DND-41 (cell line): ENCODE data around the gene TNNC2.

Experiments used
- ATAC-seq: fragments of 200-7000 bp; cut with Tn5 transposase; 3 replicates; pipeline ENCODE4 v1.9.1; 2021; ENCODE audit warnings: low read depth; ENCODE audit not compliant: insufficient read depth
- DNase-seq: peaks from one replicate; pipeline ENCODE4 v3.0.0-alpha.2; 2020
- H2AFZ ChIP-seq: 2 replicates; pipeline ENCODE4 v1.6.0; 2012; ENCODE audit warnings: low read depth, low read length
- H3K27ac ChIP-seq: 2 replicates; pipeline ENCODE4 v1.5.1; 2012; ENCODE audit warnings: low read length, inconsistent platforms
- H3K27me3 ChIP-seq: fragments of 200-600 bp; sonication (generic); 2 replicates; pipeline ENCODE4 v1.6.0; 2012; ENCODE audit warnings: low read length, mild to moderate bottlenecking, inconsistent platforms; ENCODE audit not compliant: insufficient read depth, poor library complexity
- H3K36me3 ChIP-seq: 2 replicates; pipeline ENCODE4 v1.5.1; 2012; ENCODE audit warnings: low read length, inconsistent platforms; ENCODE audit not compliant: insufficient read depth
- H3K4me1 ChIP-seq: 2 replicates; pipeline ENCODE4 v1.5.1; 2012; ENCODE audit warnings: mild to moderate bottlenecking, low read length; ENCODE audit not compliant: insufficient read depth
- H3K4me2 ChIP-seq: 2 replicates; pipeline ENCODE4 v1.6.0; 2012; ENCODE audit warnings: mild to moderate bottlenecking, moderate library complexity, low read length, inconsistent platforms; ENCODE audit not compliant: insufficient read depth
- H3K4me3 ChIP-seq, 2 experiments: fragments of 200-600 bp in 1 of 2; shearing (Covaris generic) in 1 of 2; 2 replicates each; pipeline ENCODE4 v1.5.1; 2012 to 2016; ENCODE audit warnings: inconsistent platforms in 2 of 2, low read length in 2 of 2, mild to moderate bottlenecking in 2 of 2, low read depth in 1 of 2, moderate library complexity in 1 of 2
- H3K79me2 ChIP-seq: 2 replicates; pipeline ENCODE4 v1.6.0; 2012; ENCODE audit warnings: low read length, inconsistent platforms; ENCODE audit not compliant: insufficient read depth
- H3K9ac ChIP-seq: 2 replicates; pipeline ENCODE4 v1.6.0; 2012; ENCODE audit warnings: low read depth, mild to moderate bottlenecking, inconsistent platforms, low read length, moderate library complexity
- H3K9me3 ChIP-seq: 2 replicates; pipeline ENCODE4 v1.5.1; 2012; ENCODE audit warnings: low read length, moderate library complexity, mild to moderate bottlenecking, inconsistent platforms; ENCODE audit not compliant: insufficient read depth, severe bottlenecking
- H4K20me1 ChIP-seq: 2 replicates; pipeline ENCODE4 v1.6.0; 2012; ENCODE audit warnings: low read length; ENCODE audit not compliant: insufficient read depth
- EZH2 ChIP-seq: IDR thresholded peaks from 3 replicates; pipeline ENCODE4 v1.6.1; 2012; ENCODE audit warnings: borderline replicate concordance, low read depth, mild to moderate bottlenecking, moderate library complexity, low read length, inconsistent platforms; ENCODE audit not compliant: severe bottlenecking
- TF ChIP-seq, protein P1 (sequence below): IDR thresholded peaks from 2 replicates; pipeline ENCODE4 v1.5.1; 2012; ENCODE audit warnings: borderline replicate concordance, low read length, moderate library complexity, mild to moderate bottlenecking; ENCODE audit not compliant: poor library complexity, severe bottlenecking; ENCODE audit errors: extremely low read depth

TNNC2 gene

DNA sequence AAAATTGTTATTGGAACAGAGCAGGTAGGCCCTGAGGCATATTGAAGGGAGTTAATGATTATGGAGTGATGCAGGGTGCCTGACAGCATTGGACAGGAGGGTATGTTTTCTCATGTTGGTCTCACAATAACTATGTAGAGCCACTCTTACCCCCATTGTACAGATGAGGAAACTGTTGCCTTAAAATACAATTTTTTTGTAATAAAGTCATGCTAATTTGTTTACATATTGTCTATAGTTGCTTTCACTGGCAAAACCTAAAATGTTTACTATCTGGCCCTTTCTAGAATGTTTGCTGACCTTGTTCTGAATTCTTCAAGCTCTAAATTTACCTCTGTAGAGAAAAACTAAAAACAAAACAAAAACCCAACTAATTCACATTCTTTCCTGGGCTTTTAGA lies 24.4 kb upstream of the TNNC2 start:
- peaks cover 23% of the 10 kb centered on the region for H3K4me1 ChIP-seq
- H3K9me3 ChIP-seq, result no peaks in the 10 kb centered on the region
- peaks cover 19% of the 10 kb centered on the region for H3K79me2 ChIP-seq
- no peak for TF ChIP-seq EZH2
- TF ChIP-seq, protein P1, sequence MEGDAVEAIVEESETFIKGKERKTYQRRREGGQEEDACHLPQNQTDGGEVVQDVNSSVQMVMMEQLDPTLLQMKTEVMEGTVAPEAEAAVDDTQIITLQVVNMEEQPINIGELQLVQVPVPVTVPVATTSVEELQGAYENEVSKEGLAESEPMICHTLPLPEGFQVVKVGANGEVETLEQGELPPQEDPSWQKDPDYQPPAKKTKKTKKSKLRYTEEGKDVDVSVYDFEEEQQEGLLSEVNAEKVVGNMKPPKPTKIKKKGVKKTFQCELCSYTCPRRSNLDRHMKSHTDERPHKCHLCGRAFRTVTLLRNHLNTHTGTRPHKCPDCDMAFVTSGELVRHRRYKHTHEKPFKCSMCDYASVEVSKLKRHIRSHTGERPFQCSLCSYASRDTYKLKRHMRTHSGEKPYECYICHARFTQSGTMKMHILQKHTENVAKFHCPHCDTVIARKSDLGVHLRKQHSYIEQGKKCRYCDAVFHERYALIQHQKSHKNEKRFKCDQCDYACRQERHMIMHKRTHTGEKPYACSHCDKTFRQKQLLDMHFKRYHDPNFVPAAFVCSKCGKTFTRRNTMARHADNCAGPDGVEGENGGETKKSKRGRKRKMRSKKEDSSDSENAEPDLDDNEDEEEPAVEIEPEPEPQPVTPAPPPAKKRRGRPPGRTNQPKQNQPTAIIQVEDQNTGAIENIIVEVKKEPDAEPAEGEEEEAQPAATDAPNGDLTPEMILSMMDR, result no peak
- no peak overlapping the region for H3K4me3 ChIP-seq
- no peak overlapping the region for H3K9ac ChIP-seq
- no peak for ATAC-seq
- H3K36me3 ChIP-seq, result peaks cover 39% of the 10 kb centered on the region
- H4K20me1 ChIP-seq, result peaks cover 3% of the 10 kb centered on the region; the same call in 1 of the 2 replicates
- no peaks in the 10 kb centered on the region for H3K27me3 ChIP-seq
- DNase-seq, result no peak
- no peak overlapping the region for H3K27ac ChIP-seq
- H3K4me2 ChIP-seq, result no peak overlapping the region
- H2AFZ ChIP-seq, result no peak overlapping the region

DNA sequence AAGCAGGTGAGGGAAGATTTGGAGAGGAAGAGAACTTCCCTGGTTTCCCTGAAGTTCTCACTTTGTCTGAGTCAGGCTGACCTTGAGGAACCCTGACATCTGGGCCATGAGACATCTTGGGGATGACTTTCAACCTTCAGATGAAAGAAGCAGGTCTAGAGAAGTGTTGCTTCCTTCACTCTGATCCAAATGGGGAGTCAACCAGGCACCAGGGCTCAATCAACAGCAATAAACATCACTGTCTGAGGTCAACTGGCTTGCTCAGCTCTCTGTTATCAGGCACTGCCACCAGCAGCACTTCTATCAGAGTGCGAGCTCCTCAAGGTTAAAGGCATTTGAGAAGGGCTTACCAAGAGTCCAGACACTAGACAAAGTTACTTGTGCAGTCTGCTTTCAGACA lies 23.8 kb upstream of the TNNC2 start:
- H3K9me3 ChIP-seq, result no peaks in the 10 kb centered on the region
- peaks cover 45% of the 10 kb centered on the region for H3K36me3 ChIP-seq
- DNase-seq, result no peak
- H3K4me1 ChIP-seq, result peaks cover 17% of the 10 kb centered on the region
- no peak overlapping the region for H3K4me2 ChIP-seq
- H3K79me2 ChIP-seq, result peaks cover 13% of the 10 kb centered on the region
- H3K9ac ChIP-seq, result no peak overlapping the region
- H3K27ac ChIP-seq, result no peak overlapping the region
- no peak overlapping the region for H2AFZ ChIP-seq
- TF ChIP-seq, protein P1, result no peak
- no peak for TF ChIP-seq EZH2
- no peak for ATAC-seq
- H4K20me1 ChIP-seq, result peaks cover 3% of the 10 kb centered on the region; the same call in 1 of the 2 replicates
- H3K27me3 ChIP-seq, result no peaks in the 10 kb centered on the region
- H3K4me3 ChIP-seq, result no peak overlapping the region

GRCh38 chr20:45850238-45850637 lies 23.1 kb upstream of the TNNC2 start:
- DNase-seq, result no peak
- TF ChIP-seq, protein P1, result no peak
- no peak for TF ChIP-seq EZH2
- peaks cover 12% of the 10 kb centered on the region for H3K4me1 ChIP-seq
- peaks cover 9% of the 10 kb centered on the region for H3K79me2 ChIP-seq
- H3K4me2 ChIP-seq, result no peak overlapping the region
- ATAC-seq, result no peak
- no peak overlapping the region for H3K4me3 ChIP-seq
- no peaks in the 10 kb centered on the region for H3K9me3 ChIP-seq
- no peak overlapping the region for H3K9ac ChIP-seq
- H3K27ac ChIP-seq, result no peak overlapping the region
- no peak overlapping the region for H2AFZ ChIP-seq
- peaks cover 3% of the 10 kb centered on the region; the same call in 1 of the 2 replicates for H4K20me1 ChIP-seq
- peaks cover 52% of the 10 kb centered on the region for H3K36me3 ChIP-seq
- no peaks in the 10 kb centered on the region for H3K27me3 ChIP-seq
